HTERT RPE-1 (cell line): ENCODE data around the gene MESD.

Experiments used
- in situ Hi-C: fragments of 300-500 bp; cut with MboI; formaldehyde crosslinking; loops from 4 replicates; pipeline ENCODE4 v1.14.3; 2020; ENCODE audit warnings: low sequenced_read_pairs

MESD gene

GRCh38 chr15:80940331-80940730 is 49.3 kb downstream of the MESD start:
- in situ Hi-C loops = no loop called here

GRCh38 chr15:80939216-80939615 is 50.4 kb downstream of the MESD start:
- in situ Hi-C loops = no loop called here

GRCh38 chr15:80937718-80938117 is 51.9 kb downstream of the MESD start:
- in situ Hi-C loops = no loop called here

GRCh38 chr15:80936288-80937078 is 53.1 kb downstream of the MESD start:
- in situ Hi-C loops = no loop called here

- in situ Hi-C loops = no loop called here
Measured at GRCh38 chr15:80934761-80935221, 54.8 kb downstream of the MESD start.

GRCh38 chr15:80932989-80933388 is 56.6 kb downstream of the MESD start:
- in situ Hi-C loops = no loop called here

GRCh38 chr15:80932513-80932815 is 57.2 kb downstream of the MESD start:
- in situ Hi-C loops = no loop called here

GRCh38 chr15:80931721-80932512 is 57.7 kb downstream of the MESD start:
- in situ Hi-C loops = no loop called here

GRCh38 chr15:80931191-80931590 is 58.4 kb downstream of the MESD start:
- in situ Hi-C loops = no loop called here

GRCh38 chr15:80929689-80930088 is 59.9 kb downstream of the MESD start:
- in situ Hi-C loops = no loop called here

GRCh38 chr15:80929225-80929624 is 60.4 kb downstream of the MESD start:
- in situ Hi-C loops = no loop called here

- in situ Hi-C loops = no loop called here
Measured at GRCh38 chr15:80926126-80926525, 63.5 kb downstream of the MESD start.

- in situ Hi-C loops = no loop called here
Measured at GRCh38 chr15:80925597-80926059, 64.0 kb downstream of the MESD start.

- in situ Hi-C loops = no loop called here
Measured at GRCh38 chr15:80924278-80924677, 65.3 kb downstream of the MESD start.

- in situ Hi-C loops = no loop called here
Measured at GRCh38 chr15:80923668-80924067, 66.0 kb downstream of the MESD start.

- in situ Hi-C loops = no loop called here
Measured at GRCh38 chr15:80921736-80922410, 67.7 kb downstream of the MESD start.

GRCh38 chr15:80920271-80920699 is 69.3 kb downstream of the MESD start:
- in situ Hi-C loops = no loop called here

- in situ Hi-C loops = no loop called here
Measured at GRCh38 chr15:80918196-80918783, 71.3 kb downstream of the MESD start.

- in situ Hi-C loops = no loop called here
Measured at GRCh38 chr15:80916056-80916455, 73.6 kb downstream of the MESD start.

GRCh38 chr15:80915472-80915871 is 74.1 kb downstream of the MESD start:
- in situ Hi-C loops = no loop called here

GRCh38 chr15:80913541-80913940 is 76.1 kb downstream of the MESD start:
- in situ Hi-C loops = no loop called here
